ENCODE results near the gene GAST. TPM values are rescaled to one million over a fixed set of nuclear protein-coding genes. Genes with fewer than 3 reads are reported as not detected.

The GAST gene
- total and polyA plus RNA-seq, 9 of the 15 experiments (the other 6 are each of a cell fraction or from before 2014, with no cell fraction given) = not detected

- no peak for TF ChIP-seq RNF219 (CRISPR knock-in tag; IDR thresholded peaks at IDR 0.05)
- TF ChIP-seq JUND (IDR thresholded peaks at IDR 0.05; ENCODE audit: borderline replicate concordance, low read depth, low read length) = no peak
- no peak for TF ChIP-seq JUND (tag; IDR thresholded peaks at IDR 0.05; ENCODE audit: borderline replicate concordance, low read depth, low read length)
- TF ChIP-seq STAT5A (IDR thresholded peaks at IDR 0.05; ENCODE audit: borderline replicate concordance, low read length) = no peak
- no peak for TF ChIP-seq SRSF1 (IDR thresholded peaks at IDR 0.05; ENCODE audit: low read depth, low read length)
- TF ChIP-seq ZBTB12 (CRISPR knock-in tag; IDR thresholded peaks at IDR 0.05) = no peak
- TF ChIP-seq THRB (CRISPR knock-in tag; conservative IDR thresholded peaks at IDR 0.05) = no peak
- TF ChIP-seq HMG20B (CRISPR knock-in tag; IDR thresholded peaks at IDR 0.05) = no peak
- no peak for TF ChIP-seq ZNF507 (tag; conservative IDR thresholded peaks at IDR 0.05)
Observed at GRCh38 chr17:41733348-41734138, 21.4 kb downstream of the GAST start (continued).
